ENCODE measurements around the gene SPACA7.

The SPACA7 gene

DNA sequence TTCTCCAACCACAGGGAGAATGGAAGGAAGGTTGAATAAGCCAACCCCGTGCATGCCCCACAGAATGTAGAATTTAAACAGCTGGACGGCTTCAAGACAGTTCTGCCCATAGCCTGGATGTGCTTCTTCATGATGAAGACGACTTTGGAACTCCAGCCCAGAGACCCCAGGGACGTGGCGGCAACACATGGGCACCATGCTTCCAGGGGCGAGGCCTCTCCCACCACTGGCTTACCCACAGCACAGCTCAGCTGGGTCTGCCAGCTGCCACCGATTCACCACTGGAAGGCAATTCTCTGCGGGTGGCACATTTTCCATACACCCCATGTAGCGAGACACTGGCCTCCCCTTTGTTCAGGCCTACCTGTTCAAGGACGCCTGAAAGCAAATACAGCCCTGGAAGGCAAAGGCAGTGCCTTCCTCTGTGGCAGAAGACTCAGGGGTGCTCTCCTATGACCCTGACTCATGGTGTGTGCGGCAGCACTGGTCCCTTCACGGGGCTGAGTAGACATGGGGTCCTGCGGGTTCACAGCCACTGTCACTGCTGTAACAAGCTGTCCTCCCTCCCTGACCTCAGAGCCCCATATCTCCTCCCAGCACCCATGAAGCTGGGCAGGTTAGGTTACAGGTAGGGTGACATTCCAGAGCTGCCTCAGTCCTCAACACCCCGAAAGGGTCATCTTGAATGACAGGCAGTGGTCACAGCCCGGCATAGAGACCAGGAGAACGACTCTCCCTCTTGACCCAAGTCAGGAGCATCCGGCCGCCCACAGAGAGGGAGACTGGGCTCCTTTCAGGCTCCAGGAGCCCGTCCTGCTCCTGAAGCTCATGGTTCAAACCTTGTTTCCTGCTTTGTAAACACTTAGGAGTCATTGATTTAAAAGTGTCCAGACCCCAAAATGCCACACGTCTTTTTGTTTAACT is 72.7 kb downstream of the SPACA7 start:
- DNase-seq = no peak

DNA sequence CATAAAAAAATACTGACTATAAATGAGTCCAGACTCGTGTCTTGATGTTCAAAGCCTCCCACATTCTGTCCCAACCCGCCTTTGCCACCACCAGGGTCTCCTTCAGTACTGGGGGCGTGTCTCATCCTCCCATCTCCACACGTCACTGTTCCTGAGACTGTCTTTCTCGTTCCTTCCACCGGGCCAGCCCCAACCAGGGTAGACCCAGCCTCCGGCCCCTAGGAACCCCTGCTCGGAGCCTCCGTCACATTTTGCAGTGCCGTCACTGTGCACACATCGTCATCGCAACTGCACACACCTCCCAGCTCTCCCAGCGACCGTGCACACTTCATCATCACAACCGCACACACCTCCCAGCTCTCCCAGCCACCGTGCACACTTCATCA is 73.4 kb downstream of the SPACA7 start:
- DNase-seq = no peak

DNA sequence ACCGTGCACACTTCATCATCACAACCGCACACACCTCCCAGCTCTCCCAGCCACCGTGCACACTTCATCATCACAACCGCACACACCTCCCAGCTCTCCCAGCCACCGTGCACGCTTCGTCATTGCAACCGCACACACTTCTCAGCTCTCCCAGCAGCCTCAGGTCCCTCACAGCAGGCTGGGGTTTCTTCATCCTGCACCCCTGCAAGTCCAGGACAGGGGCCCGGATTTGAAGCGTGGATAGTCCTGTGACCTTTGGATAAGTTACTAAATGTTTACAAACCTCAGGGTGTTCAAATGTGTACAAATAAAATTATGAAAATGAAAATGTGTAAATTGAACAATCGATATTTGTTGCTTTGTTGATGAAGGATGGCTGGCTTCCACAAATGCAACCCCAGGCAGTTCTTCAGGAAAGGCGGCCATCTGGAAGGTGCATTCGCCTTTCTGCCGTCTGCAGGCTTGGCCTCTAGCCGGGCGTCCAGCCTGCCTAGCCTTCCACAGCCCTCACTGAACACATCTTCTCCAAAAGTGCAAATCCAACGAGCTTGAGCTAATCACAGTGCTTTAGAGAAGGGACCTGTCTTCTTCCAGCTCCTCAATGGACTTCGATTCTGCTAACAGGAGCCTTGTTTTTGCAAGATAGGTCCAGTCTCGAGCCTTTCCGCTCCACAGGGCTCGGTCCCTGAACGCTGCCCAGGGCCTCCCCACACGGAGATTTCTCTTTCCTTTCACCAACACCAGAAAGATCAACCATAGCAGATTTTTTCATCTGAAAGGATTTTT is 74.2 kb downstream of the SPACA7 start:
- DNase-seq = no peak

DNA sequence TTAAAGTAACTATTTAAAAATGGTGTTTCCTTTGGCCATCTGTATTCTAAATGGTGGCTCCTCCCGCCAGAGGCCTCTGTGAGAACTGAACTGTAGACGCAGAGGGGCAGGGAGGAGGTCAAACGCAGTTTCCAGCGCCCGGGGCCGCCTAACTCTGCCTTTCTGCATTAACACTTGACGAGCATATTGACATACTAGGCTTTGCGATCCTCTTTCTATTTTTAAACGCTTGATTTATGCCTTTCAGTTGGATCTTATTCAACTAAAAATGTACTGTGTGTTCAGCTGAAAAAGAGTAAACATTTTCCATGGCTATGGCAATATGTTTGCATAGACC is 74.7 kb downstream of the SPACA7 start:
- no peak for DNase-seq

DNA sequence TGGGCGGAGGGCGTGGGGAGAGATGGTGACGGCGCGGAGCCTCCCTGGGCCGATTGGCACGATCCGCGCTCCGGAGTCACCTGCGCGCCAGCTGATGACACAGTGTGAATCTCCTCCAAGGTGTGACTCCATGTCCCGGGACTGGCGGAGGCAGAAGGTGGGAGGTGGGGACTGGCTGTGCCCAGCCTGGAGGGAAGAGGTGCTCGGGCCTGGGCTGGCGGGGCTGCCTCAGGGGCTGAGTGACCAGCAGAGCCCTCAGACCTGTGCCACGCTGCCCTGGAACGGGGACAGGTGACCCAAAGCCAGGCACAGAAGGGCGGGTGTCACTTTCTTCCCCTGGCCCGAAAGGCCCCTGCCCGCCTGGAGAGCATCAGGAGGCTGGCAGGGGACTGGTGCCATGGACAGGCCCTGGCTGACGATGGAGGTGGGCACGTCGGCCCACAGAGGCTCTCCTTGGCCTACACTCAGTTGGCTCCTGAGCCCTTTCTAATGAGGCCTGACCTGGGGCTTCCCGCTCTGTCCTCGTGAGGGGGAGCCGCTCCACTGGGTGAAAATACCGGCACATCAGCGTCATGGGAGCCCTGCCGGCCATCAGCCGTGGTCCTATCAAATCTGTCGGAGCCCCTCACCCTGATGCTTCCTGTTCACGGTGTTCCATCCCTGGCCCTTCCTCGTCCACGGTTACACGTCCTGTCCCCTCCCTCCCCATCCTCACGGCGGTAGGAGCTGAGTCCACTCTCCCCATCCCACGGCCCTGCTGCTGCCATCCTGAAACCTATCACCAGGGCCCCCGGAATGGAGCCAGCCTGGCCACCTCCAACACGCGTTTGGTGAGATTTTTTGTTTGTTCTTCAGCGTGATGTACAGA is 75.6 kb downstream of the SPACA7 start:
- no peak for DNase-seq

DNA sequence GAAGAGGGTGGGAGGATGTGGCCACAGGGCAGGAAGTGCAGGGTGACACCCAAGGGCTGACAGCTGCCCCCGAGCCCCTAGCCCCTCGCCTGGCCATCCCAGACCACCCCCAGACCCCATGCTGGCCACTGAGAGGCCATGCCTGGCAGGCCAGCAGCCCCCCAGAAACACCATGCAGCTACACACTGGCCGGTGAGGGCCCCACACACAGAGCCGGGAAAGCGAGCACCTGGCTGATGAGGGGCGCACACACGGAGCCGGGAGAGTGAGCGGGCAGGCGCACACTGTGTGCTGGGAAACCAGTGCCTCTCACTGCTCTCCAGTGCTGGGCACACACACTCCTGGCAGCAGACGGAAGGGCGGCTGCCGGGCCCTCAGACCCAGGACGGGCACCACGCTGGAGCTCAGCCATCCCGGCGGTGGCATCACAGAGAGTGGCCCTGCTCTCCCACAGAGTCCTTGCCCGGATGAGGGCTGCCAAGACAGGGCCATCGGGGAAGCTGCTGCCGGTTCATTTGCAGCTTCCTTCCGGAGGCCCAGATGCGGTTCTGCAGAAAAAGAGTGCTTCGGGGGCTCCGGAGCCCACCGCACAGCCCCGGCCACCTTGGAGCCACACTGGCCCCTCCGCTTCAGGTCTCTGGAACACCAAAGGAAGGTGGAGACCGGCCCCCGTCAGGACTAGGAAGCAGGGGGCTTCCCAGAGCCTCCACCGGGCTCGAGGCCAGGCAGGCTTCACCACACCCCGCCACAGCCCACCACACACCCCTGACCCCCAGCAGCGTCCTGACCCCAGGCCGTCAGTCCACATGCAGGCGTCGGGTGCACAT is 76.4 kb downstream of the SPACA7 start:
- DNase-seq = no peak

DNA sequence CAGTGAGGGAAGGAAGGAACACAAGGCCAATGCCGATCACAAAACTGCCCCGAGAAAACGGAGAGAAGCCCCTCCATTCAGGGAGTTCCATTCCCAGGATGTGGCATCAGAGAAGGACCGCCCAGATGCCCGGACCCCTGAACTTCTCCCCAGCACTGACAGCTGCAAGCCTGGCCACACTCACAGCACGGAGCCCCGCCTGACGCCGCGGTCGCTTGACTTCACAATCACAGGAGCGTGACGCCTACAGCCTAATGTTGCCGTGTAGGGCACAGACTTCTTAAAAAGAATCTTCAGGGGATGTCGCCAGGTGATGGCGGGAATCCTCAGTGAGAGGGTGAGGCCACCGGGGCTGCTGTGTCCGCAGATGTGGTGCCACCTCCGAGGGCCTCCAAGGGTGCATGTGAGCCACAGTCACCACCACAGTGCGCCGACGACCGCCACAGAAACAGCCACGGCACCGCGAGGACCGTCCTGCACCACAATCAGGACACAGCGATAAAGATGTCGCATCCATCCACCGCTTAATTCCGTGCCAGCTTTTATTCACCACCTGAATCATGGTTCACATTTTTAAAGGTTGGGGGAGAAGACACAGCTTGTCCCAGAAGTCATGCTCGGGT is 77.2 kb downstream of the SPACA7 start:
- no peak for DNase-seq

DNA sequence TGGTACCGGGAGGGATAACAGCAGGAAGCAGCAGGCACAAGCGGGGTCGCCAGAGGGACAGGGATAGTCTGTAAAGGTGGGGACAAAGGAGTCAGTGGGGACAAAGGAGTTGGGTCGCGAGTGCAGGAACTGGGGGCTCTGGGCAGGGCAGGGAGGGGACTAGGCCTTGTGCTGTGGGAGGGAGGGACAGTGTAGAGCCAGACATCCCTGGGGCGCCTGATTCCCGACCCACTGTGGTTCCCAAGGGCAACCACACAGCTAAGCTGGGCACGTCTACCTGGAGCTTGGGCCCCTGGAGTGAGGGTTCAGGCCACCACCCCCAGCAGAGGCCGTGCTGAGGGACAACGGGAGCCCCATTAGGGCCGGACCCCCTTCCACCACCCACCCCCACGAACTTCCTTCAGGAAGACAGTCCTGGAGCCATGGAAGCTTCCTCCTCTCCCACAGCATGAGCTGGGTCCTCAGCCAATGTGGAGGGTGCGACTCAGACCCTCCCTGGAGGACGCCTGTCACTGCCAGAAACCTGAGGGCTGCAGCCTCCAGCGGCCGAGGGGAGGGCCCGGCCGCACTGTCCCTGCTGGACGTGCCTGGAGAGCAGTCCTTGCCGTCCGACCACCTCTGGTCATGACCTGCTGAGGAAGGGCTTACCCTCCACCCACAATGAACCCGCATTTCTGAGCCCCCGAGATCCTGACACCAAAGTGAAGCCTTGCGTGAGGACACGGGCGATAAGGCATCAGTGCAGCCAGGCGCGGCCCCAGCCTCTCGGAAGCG is 77.9 kb downstream of the SPACA7 start:
- no peak for DNase-seq

DNA sequence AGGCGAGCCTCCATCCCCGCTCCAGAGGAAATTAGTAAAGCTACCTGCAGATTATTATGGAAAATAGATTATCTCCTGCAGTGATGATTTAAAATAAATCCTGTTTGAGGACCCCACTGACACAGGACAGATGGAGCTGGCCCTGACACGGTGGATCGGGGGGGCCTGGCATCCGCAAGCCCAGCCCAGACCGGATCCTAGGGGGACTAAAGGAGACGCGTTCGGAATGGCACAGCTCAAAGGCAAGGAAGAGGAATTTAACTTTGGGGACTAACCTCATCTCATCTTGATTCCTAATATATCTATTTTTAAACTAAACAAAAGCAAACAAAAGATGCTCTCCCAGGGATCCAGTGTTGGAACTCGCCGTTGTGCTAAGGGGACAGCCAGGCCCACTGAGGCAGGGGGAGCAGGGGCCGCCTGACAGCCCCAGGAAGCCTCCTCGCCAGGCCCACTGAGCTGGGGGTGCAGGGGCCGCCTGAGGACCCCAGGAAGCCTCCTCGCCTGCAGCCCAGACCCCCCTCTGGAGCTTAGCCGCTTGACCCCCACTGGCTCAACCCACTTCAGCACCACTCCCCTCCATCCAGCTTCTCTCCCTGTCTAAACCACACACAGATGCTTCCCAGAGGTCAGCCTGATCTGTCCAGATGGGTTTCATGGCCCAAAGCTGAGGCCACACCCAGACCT is 78.6 kb downstream of the SPACA7 start:
- DNase-seq = peak; percentile 29

DNA sequence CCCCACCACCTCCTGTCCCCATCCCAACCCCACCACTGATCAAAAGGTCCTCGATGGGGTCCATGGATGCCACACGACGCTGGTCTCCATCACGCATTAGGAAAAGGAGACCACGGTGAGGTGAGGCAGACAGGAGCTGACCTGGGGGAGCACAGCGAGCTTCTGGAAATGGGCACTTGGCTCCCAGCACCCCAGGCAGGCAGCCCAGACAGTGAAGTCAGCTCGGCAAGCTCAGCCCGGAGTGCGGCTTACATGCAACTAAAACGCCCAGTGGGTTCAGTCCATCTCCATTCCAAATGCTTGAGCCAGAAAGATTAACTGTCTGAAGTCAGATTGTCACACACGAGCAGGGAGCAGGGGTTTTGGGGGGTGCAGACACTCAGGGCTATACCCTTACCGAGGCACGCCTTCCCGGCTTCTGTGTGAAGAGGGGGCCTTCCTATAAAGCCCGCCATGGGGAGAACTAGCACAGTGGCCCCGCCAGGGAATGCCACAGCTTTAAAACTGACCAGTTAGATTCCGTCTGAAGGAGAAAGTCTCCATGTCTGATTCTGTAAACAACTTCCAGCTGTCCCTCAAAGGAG is 79.4 kb downstream of the SPACA7 start:
- DNase-seq = no peak

DNA sequence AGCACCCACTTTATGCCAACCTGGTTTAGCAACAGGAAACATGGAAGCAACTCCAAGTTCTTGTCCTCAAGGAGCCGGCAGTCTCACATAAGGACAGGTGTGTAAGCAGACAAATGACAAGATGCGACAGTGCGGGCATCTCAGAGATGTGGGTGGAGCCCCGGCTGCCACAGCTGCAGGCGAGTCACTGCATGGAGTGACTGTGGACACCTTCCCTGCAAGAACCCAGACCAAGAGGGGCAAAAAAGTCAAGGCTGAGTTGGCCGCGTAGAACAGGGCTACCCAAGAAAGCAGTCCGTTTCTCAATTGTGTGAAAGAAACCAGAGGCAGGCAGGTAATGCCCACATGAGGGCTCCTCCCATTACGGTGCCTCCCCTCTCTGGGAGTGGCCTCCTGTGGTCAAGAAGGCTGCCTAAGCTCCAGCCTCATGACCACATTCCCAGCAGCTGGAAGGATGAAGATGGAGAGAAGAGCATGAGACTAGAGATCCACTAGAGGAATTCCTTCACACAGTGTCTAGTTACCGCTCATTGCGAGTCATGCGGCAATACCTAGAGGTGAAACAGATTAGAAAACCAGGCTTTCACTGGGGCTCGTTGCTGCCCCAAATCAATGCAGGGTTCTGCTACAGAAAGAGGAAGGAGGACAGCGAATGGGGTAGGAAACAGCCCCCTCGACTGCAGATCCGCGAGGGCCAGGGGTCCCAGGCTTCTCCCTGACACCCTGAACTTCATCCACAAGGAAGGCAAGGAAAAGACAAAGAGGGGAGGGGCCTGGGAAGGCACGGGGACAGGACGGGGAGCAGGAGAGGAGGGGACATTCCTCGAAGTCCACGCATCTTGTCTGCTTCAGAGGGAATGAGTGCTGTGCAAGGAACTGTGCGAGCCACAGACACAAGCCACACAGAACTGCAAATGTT is 80.2 kb downstream of the SPACA7 start:
- DNase-seq = no peak

DNA sequence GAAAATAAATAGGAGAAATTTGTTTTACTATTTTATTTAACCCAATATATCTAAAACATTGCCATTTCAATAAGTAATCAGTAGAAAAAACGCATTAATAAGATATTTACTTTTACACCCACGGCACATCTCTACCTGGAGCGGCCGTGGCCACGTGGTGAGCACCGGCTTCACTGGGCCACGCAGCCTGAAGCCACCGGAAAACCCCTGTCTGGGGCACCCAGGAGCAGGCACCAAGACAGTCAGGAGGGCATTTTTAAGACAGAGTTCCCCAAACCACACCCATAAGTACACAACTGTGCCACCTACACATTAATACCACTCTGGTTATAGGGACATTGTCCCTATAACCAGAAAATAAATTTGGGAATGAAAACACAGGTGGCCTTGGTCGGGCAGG is 80.9 kb downstream of the SPACA7 start:
- no peak for DNase-seq

DNA sequence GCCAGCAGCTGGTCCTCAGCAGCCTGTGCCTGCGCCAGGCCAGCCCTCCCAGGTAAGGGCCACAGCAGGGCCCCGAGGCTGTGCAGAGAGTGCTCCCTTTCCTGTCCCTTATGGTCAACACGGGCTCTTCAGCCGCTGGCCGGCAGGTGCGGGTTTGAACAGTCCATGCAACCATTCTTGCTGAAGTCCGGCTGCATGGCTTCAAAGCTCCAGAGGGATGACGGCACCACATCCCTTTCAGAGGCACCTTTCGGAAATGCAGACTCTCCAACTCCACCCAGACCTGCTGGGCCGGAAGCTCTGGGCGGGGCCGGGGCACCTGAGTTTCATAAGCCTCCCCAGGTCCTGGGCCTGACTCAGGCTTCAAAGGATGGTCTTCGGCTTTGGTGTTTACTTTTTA is 81.3 kb downstream of the SPACA7 start:
- no peak for DNase-seq

DNA sequence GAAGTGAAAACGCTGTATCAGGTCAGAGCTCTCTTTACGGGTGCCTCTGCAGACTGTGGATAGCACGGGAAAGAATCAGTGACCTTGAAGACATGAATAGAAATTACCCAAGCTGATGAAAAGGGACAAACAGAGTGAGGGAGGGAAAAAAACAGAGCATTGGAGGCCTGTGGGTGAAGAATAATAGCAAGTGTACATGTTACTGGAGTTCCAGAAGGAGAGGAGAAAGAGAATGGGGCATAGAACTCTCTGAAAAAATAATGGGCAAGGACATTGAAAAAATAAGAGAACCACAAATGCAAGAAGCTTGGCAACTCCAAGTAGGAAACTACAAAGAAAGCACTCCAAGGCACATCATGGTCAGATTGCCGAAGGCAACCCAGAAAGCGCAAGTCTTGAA is 86.3 kb downstream of the SPACA7 start:
- no peak for DNase-seq

DNA sequence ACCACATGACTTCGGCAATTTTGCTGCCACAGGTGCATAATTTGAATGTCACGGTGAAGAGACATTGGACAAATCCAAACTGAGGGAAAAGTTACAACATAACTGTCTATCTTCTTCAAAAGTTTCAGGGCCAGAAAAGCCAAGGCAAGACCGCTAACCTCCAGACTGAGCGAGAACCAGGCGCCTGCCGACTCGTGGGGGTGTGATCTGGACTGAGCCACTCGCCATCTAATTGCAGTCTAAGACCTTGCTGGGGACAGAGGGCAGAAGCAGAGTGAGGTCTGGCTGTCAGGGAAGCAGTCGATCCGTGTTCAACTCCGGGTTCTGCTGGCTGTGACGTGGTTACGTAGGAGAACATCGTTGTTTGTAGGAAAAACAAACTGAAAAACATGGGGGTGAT is 88.6 kb downstream of the SPACA7 start:
- DNase-seq = no peak

DNA sequence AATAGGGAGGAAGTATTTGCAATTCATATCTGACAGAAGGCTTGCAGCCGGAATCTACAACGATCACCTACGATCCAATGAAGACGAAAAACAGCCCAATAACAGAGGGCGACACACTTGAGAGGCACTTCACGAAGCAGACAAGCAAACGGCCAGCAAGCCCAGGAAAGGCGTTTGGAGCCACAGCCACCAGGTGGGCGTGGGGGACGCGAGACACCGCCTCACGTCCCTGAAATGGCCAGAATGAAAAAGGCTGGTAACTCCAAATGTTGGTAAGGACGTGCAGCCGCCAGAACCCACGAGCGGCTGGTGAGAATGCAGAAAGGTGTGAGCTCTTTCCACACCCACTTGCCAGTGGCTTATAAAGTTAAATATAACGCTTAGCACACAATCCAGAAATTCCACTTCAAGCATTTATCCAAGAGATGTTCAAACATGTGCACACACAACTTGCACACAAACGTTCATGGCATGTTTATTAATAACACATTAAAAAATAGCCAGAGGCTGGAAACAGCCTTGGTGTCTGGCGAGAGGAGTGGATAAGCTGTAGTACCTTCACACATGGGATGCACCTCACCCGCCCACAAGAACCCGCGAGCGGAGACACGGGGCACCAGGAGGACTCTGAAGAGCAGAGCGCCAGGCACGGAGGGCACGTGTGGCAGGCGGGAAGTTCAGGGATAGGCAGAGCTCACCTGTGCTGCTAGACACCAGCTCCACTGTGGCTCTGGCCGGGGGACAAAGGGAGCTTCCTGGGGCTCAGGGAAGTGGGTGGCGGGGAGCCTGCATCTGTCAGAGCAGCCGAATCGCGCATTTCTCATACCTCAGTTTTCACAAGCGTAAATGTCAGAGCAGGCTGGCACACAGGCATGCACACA is 89.3 kb downstream of the SPACA7 start:
- no peak for DNase-seq

DNA sequence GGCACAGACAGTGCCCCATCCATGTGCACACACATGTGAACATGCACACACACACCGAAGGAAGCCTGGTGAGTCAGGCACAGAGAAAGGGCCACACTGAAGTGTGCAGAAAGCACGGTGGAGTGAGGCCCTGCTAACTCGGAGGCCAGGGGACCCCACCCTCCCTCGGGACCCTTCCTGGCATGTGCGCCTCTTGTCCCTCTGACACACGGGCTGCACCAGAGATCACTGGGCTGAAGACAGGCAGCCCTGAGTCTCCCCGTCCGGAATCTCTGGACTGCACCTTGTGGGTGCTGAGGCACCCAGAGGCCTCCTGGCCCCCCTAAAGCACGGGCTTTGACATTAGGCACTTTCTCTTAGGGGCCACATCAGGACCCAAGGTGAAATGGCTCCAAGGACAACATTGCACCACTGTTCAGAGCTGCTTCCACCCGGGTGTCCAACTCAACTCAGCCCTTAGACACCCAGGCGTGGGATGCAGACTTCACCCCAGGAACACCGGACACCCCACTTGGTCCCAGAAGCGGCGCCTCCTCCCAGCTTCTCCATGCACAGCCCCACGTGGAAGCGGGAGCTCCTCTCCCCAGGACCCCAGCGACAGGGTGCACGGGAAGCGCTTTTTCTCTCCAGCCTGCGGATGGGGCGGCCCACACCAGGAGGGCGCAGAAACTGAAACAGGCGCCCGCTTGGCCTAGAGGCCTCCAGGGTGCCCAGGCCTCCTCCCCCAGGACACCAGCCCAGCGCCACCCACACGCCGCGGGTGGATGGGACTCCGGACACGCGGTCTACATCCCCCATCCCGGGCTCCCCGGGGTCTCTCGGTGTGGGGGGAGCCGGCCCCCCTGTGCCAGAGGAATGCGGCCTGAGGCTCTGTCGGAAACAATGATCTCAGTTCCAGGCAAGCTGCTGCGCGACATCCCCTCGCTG is 90.2 kb downstream of the SPACA7 start:
- no peak for DNase-seq
